Natural killer cell (primary cell): ENCODE measurements around the gene KY. TPM values are rescaled to one million over a fixed set of nuclear protein-coding genes. Genes with fewer than 3 reads are reported as not detected.

Experiments used
- ATAC-seq, 3 donors: fragments of 150-1000 bp in 2 of 3; fragments of 200-7000 bp in 1 of 3; cut with Tn5 transposase; 1 replicate in 1 of 3; 2 replicates in 2 of 3; pipeline ENCODE4 v1.10.0; 2021; ENCODE audit warnings: mild to moderate bottlenecking in 2 of 3, moderate library complexity in 2 of 3
- DNase-seq, 2 donors: peaks; one replicate each; pipeline versions ENCODE4 v3.0.0 to v3.0.0-alpha.2; 2013 to 2021; ENCODE audit warnings: mixed read lengths in 1 of 2
- H3K27ac ChIP-seq: one replicate; pipeline ENCODE4 v1.5.1; 2013; ENCODE audit warnings: mild to moderate bottlenecking, low read length
- H3K27me3 ChIP-seq: one replicate; pipeline ENCODE4 v1.6.1; 2013; ENCODE audit warnings: low read length; ENCODE audit not compliant: control insufficient read depth, insufficient read depth
- H3K36me3 ChIP-seq: one replicate; pipeline ENCODE4 v1.6.1; 2013; ENCODE audit warnings: low read length; ENCODE audit not compliant: control insufficient read depth, insufficient read depth
- H3K4me1 ChIP-seq: one replicate; pipeline ENCODE4 v1.6.1; 2013; ENCODE audit warnings: low read length; ENCODE audit not compliant: control insufficient read depth, insufficient read depth
- H3K4me3 ChIP-seq: one replicate; pipeline ENCODE4 v1.5.1; 2013; ENCODE audit warnings: low read length
- H3K9me3 ChIP-seq: one replicate; pipeline ENCODE4 v1.6.1; 2013; ENCODE audit warnings: low read length; ENCODE audit not compliant: control insufficient read depth, insufficient read depth
- H3K27ac Mint-ChIP-seq, 2 donors: one replicate each; pipeline ENCODE4 v1.8.0; 2022; ENCODE audit warnings: mild to moderate bottlenecking in 2 of 2, mixed read lengths in 2 of 2, moderate library complexity in 1 of 2
- H3K27me3 Mint-ChIP-seq, 2 donors: one replicate each; pipeline ENCODE4 v1.8.0; 2022; ENCODE audit warnings: low read depth in 2 of 2, mixed read lengths in 2 of 2
- H3K36me3 Mint-ChIP-seq: one replicate; pipeline ENCODE4 v1.8.0; 2022; ENCODE audit warnings: mixed read lengths
- H3K4me1 Mint-ChIP-seq, 2 donors: one replicate each; pipeline ENCODE4 v1.8.0; 2022; ENCODE audit warnings: mixed read lengths in 2 of 2
- H3K4me3 Mint-ChIP-seq: one replicate; pipeline ENCODE4 v1.8.0; 2022; ENCODE audit warnings: mild to moderate bottlenecking, moderate library complexity, mixed read lengths
- H3K9me3 Mint-ChIP-seq, 2 donors: one replicate each; pipeline ENCODE4 v1.8.0; 2022; ENCODE audit warnings: mixed read lengths in 2 of 2
- WGBS: methylation state at CpG from one replicate; pipeline ENCODE4 v1.1.7; 2013; ENCODE audit warnings: missing lambda C conversion rate; ENCODE audit not compliant: insufficient coverage; 5-methylcytosine and 5-hydroxymethylcytosine counted together
- intact Hi-C: fragments of 100-400 bp; cut with micrococcal nuclease; formaldehyde crosslinking; loops from one replicate; pipeline ENCODE4 v1.14.2; 2022
- total RNA-seq, 4 donors: library from RNA; stranded (reverse); fragments of 120-200 nt in 1 of 4; gene quantifications; one replicate each; pipeline versions ENCODE4 v1.2.3 to v1.2.4, GENCODE V29; 2013 to 2022
- TF ChIP-seq, protein P1 (sequence below): fragments of 200-600 bp; IDR thresholded peaks from one replicate; pipeline ENCODE4 v1.8.0; 2022; ENCODE audit warnings: antibody characterized with exemption

KY gene
- total RNA-seq, 3 donors from 2014 or later (not counting 1 experiment from before 2014, with no cell fraction given), result 0.15 TPM; not detected in 2

DNA sequence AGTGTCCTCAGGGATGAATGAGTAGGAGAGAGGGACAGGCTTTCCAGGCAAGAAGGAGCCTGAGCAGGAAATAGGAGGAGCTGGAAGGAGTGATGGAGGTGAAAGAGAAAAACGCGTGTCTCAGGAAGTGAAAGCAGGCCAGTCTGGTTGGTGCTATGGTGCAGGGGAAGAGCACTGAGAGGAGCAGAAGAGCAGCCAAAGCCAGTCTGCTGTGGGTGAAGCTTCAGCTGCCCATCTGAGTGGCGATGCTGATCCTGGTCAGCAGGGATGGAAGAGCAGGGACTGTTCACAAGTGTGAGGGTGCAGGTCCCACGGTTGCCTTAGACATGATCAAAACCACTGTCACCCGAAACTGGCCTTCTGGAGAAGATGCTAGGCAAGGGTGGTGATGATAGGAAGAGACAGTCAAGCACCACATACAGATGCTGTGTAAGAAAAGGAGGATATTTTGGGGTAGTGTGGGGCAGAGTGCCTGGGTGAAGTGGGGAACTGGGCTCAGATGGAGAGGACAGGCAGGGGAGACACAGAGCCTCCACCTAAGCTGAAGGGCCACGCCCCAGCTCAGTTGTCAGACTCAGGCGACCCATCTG lies 5.5 kb upstream of the KY start:
- WGBS, result 74% methylated on average over 7 of the region's 7 CpGs
- peaks cover 0 to 1% of the 10 kb centered on the region in 2 donors for H3K9me3 Mint-ChIP-seq
- H3K4me1 Mint-ChIP-seq, result no peaks in the 10 kb centered on the region
- Histone ChIP-seq H3K4me1 (no peaks in the 10 kb centered on the region), H3K9me3 (no peaks in the 10 kb centered on the region), H3K27me3 (no peaks in the 10 kb centered on the region), H3K36me3 (no peaks in the 10 kb centered on the region), H3K27ac (no peak overlapping the region), H3K4me3 (no peak overlapping the region)
- TF ChIP-seq, protein P1, sequence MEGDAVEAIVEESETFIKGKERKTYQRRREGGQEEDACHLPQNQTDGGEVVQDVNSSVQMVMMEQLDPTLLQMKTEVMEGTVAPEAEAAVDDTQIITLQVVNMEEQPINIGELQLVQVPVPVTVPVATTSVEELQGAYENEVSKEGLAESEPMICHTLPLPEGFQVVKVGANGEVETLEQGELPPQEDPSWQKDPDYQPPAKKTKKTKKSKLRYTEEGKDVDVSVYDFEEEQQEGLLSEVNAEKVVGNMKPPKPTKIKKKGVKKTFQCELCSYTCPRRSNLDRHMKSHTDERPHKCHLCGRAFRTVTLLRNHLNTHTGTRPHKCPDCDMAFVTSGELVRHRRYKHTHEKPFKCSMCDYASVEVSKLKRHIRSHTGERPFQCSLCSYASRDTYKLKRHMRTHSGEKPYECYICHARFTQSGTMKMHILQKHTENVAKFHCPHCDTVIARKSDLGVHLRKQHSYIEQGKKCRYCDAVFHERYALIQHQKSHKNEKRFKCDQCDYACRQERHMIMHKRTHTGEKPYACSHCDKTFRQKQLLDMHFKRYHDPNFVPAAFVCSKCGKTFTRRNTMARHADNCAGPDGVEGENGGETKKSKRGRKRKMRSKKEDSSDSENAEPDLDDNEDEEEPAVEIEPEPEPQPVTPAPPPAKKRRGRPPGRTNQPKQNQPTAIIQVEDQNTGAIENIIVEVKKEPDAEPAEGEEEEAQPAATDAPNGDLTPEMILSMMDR, result no peak
- no peaks in the 10 kb centered on the region for H3K36me3 Mint-ChIP-seq
- intact Hi-C loops, result no loop called here
- DNase-seq, result no peak
- ATAC-seq, result no peak
- H3K27me3 Mint-ChIP-seq, result peaks cover 7 to 11% of the 10 kb centered on the region in 2 donors
- no peak overlapping the region for H3K27ac Mint-ChIP-seq
- H3K4me3 Mint-ChIP-seq, result no peak overlapping the region

DNA sequence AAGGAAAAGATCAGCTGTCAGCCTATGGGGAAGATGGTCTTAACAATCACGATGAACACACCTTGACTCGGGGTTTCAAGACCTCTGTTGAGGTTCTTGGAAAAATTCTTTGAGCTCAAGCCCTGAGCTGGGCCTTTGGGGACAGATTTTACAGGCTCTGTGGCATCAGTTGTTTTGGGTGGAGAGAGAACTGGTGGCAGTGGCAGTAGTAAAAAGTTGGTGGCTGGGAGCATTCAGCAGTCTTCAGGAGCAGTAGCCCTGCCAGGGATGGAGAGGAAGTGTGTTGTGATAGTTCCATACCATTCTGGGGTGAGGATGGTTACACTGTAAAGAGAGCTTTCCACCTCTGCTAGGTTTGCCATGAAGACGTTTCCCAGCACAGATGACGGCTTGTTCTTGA lies 4.9 kb upstream of the KY start:
- Mint-ChIP-seq H3K27me3 (peaks cover 7 to 11% of the 10 kb centered on the region in 2 donors), H3K36me3 (no peaks in the 10 kb centered on the region), H3K4me3 (no peak overlapping the region), H3K4me1 (no peaks in the 10 kb centered on the region), H3K27ac (no peak overlapping the region), H3K9me3 (no peaks in the 10 kb centered on the region)
- intact Hi-C loops, result no loop called here
- Histone ChIP-seq H3K4me1 (no peaks in the 10 kb centered on the region), H3K9me3 (no peaks in the 10 kb centered on the region), H3K27me3 (no peaks in the 10 kb centered on the region), H3K4me3 (no peak overlapping the region), H3K27ac (no peak overlapping the region), H3K36me3 (no peaks in the 10 kb centered on the region)
- TF ChIP-seq, protein P1, result no peak
- 91% methylated on average over 4 of the region's 4 CpGs for WGBS
- no peak for DNase-seq
- no peak for ATAC-seq

DNA sequence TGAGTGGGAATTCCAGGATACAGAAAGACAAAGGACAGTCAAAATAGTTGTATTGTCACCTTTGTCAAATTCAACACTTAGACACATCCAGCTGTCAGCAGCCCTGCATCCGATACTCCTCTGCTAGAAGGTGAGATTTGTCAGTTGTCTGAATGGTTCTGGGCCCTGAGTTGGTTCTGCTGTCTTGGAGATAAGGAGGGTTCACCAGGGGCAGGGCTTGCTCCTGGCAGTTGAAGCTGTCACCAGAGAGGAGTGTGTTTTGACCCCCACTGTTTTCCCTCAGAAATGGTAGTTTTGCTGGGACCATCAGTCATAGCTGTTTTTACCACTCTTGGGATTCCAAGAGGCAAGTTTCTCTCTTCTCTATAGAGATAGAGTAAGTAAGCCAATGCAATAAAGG lies 3.2 kb upstream of the KY start:
- ATAC-seq (no peak), DNase-seq (no peak)
- Histone ChIP-seq H3K27ac (no peak overlapping the region), H3K9me3 (no peaks in the 10 kb centered on the region), H3K27me3 (no peaks in the 10 kb centered on the region), H3K36me3 (no peaks in the 10 kb centered on the region), H3K4me3 (no peak overlapping the region), H3K4me1 (no peaks in the 10 kb centered on the region)
- no peaks in the 10 kb centered on the region for H3K9me3 Mint-ChIP-seq
- H3K4me1 Mint-ChIP-seq, result no peaks in the 10 kb centered on the region
- intact Hi-C loops, result no loop called here
- no peak overlapping the region for H3K4me3 Mint-ChIP-seq
- 89% methylated on average over 1 of the region's 1 CpG for WGBS
- no peaks in the 10 kb centered on the region for H3K36me3 Mint-ChIP-seq
- TF ChIP-seq, protein P1, result no peak
- H3K27me3 Mint-ChIP-seq, result peaks cover 16 to 22% of the 10 kb centered on the region in 2 donors
- H3K27ac Mint-ChIP-seq, result no peak overlapping the region
